MM.1S (cell line): ENCODE measurements around the gene TRIM38.

Source experiments
- DNase-seq: peaks from one replicate; pipeline ENCODE4 v3.0.0-alpha.2; 2015
- H2AFZ ChIP-seq: fragments of 300-600 bp; sonication (generic); 2 replicates; pipeline ENCODE4 v1.6.0; 2016; ENCODE audit warnings: antibody characterized with exemption, low read length
- H3F3A ChIP-seq: fragments of 300-600 bp; sonication (generic); 2 replicates; pipeline ENCODE4 v1.6.1; 2016; ENCODE audit warnings: mild to moderate bottlenecking, antibody characterized with exemption, low read length, moderate library complexity, mixed read lengths; ENCODE audit not compliant: insufficient read depth
- H3K27ac ChIP-seq: fragments of 300-600 bp; sonication (generic); 2 replicates; pipeline ENCODE4 v1.5.1; 2016; ENCODE audit warnings: mild to moderate bottlenecking, low read length
- H3K27me3 ChIP-seq: fragments of 300-600 bp; sonication (generic); replicated peaks from 2 replicates; pipeline ENCODE4 v1.6.0; 2016; ENCODE audit warnings: low read length; ENCODE audit not compliant: insufficient read depth
- H3K36me3 ChIP-seq: fragments of 300-600 bp; sonication (generic); replicated peaks from 2 replicates; pipeline ENCODE4 v1.6.1; 2016; ENCODE audit warnings: mild to moderate bottlenecking, low read length, mixed read lengths; ENCODE audit not compliant: insufficient read depth
- H3K4me1 ChIP-seq: fragments of 300-600 bp; sonication (generic); 2 replicates; pipeline ENCODE4 v1.6.1; 2016; ENCODE audit warnings: low read length, mixed read lengths
- H3K4me2 ChIP-seq: fragments of 300-600 bp; sonication (generic); 2 replicates; pipeline ENCODE4 v1.6.0; 2016; ENCODE audit warnings: low read depth, low read length
- H3K4me3 ChIP-seq: fragments of 300-600 bp; sonication (generic); 2 replicates; pipeline ENCODE4 v1.5.1; 2016; ENCODE audit warnings: low read length, mixed read lengths
- H3K79me2 ChIP-seq: fragments of 300-600 bp; sonication (generic); 2 replicates; pipeline ENCODE4 v1.6.1; 2016; ENCODE audit warnings: mixed run types, low read length, mixed read lengths
- H3K9ac ChIP-seq: fragments of 300-600 bp; sonication (generic); 2 replicates; pipeline ENCODE4 v1.6.1; 2016; ENCODE audit warnings: low read length, mixed read lengths
- H3K9me2 ChIP-seq: fragments of 300-600 bp; sonication (generic); replicated peaks from 2 replicates; pipeline ENCODE4 v1.6.1; 2016; ENCODE audit warnings: mild to moderate bottlenecking, low read length, mixed read lengths; ENCODE audit not compliant: insufficient read depth
- H3K9me3 ChIP-seq: fragments of 300-600 bp; sonication (generic); replicated peaks from 2 replicates; pipeline ENCODE4 v1.6.1; 2016; ENCODE audit warnings: mild to moderate bottlenecking, low read length, mixed read lengths; ENCODE audit not compliant: insufficient read depth
- H4K20me1 ChIP-seq: fragments of 300-600 bp; sonication (generic); 2 replicates; pipeline ENCODE4 v1.6.1; 2016; ENCODE audit warnings: mild to moderate bottlenecking, low read length, moderate library complexity, mixed read lengths; ENCODE audit not compliant: insufficient read depth
- EZH2 ChIP-seq: fragments of 300-600 bp; sonication (generic); optimal IDR thresholded peaks from 2 replicates; pipeline ENCODE3; 2017; ENCODE audit warnings: low read depth, mild to moderate bottlenecking, antibody characterized with exemption, low read length, mixed read lengths
- EZH2phosphoT487 ChIP-seq: fragments of 300-600 bp; sonication (generic); IDR thresholded peaks from 2 replicates; pipeline ENCODE4 v1.6.1; 2018; ENCODE audit warnings: antibody characterized with exemption, low read length
- TF ChIP-seq, protein P1 (sequence below): fragments of 300-600 bp; sonication (generic); IDR thresholded peaks from 2 replicates; pipeline ENCODE4 v1.5.1; 2016; ENCODE audit warnings: antibody characterized with exemption, low read length, mixed read lengths

The TRIM38 gene, protein sequence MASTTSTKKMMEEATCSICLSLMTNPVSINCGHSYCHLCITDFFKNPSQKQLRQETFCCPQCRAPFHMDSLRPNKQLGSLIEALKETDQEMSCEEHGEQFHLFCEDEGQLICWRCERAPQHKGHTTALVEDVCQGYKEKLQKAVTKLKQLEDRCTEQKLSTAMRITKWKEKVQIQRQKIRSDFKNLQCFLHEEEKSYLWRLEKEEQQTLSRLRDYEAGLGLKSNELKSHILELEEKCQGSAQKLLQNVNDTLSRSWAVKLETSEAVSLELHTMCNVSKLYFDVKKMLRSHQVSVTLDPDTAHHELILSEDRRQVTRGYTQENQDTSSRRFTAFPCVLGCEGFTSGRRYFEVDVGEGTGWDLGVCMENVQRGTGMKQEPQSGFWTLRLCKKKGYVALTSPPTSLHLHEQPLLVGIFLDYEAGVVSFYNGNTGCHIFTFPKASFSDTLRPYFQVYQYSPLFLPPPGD

DNA sequence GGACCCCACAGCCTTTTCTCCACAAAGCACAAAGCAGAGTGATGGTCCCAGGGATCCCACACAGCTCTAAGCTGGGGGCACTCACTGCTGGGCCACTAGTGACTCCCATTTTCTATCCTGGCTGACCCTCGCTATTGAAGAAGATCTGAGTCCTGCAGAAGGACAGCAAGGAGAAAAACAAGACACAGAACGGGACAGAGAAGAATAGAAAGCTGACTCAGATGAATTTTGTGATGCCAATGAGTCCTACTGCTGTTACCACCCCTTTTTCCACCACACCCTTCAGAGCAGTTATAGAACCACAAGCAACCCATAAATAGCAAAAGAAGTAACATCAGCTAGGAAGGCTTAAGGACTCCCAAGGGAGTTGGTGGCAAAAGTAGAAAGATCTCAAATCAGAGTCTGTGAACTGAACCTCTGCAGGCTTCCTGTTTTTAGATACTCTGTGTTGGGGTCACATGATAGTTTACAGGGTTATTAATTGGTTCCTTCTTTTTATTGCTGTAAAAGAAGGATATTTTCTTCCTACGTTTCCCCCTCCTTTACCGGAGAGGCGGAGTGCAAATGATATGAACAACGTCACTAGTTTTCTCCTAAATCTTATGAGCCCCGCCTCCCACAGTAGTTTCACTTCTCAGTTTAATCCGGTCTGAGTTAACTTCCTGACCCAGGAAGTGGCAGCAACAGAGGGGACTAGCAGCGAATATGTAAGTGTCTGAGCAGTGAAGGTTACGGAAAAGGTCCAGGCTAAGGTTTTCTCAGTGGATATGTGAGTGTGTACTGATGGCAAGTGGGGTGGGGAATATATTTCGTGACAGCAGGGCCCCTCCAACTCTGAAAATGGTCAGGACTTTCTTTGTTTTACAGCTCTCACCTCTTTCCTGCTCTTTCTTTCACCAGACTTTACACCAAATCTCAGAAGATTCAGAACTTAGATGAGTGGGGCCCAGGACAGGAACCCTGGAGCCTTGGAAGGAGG lies at the start of gene TRIM38:
TSS of gene TRIM38 (plus strand) at position 654 of the 979 bp plus-strand sequence. CDS start 3,721 bp downstream, outside the sequence.
- H3F3A ChIP-seq: peaks cover 23% of the 10 kb centered on the region
- peak within 1 kb of the TSS; percentile 73 for H3K4me3 ChIP-seq
- H3K79me2 ChIP-seq: peaks cover 11% of the 10 kb centered on the region
- no peaks in the 10 kb centered on the region for H3K27me3 ChIP-seq
- no peaks in the 10 kb centered on the region for H3K9me3 ChIP-seq
- H3K4me2 ChIP-seq: peak within 1 kb of the TSS; percentile 100
- TF ChIP-seq EZH2phosphoT487 (no peak), EZH2 (no peak)
- TF ChIP-seq, protein P1, sequence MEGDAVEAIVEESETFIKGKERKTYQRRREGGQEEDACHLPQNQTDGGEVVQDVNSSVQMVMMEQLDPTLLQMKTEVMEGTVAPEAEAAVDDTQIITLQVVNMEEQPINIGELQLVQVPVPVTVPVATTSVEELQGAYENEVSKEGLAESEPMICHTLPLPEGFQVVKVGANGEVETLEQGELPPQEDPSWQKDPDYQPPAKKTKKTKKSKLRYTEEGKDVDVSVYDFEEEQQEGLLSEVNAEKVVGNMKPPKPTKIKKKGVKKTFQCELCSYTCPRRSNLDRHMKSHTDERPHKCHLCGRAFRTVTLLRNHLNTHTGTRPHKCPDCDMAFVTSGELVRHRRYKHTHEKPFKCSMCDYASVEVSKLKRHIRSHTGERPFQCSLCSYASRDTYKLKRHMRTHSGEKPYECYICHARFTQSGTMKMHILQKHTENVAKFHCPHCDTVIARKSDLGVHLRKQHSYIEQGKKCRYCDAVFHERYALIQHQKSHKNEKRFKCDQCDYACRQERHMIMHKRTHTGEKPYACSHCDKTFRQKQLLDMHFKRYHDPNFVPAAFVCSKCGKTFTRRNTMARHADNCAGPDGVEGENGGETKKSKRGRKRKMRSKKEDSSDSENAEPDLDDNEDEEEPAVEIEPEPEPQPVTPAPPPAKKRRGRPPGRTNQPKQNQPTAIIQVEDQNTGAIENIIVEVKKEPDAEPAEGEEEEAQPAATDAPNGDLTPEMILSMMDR: no peak
- H3K4me1 ChIP-seq: peaks cover 31% of the 10 kb centered on the region
- DNase-seq: peak; percentile 87
- peak within 1 kb of the TSS; percentile 69 for H3K9ac ChIP-seq
- H3K9me2 ChIP-seq: no peaks in the 10 kb centered on the region
- no peaks in the 10 kb centered on the region for H4K20me1 ChIP-seq
- H3K36me3 ChIP-seq: no peaks in the 10 kb centered on the region
- H2AFZ ChIP-seq: peak within 1 kb of the TSS; percentile 87
- H3K27ac ChIP-seq: peak within 1 kb of the TSS; percentile 82

DNA sequence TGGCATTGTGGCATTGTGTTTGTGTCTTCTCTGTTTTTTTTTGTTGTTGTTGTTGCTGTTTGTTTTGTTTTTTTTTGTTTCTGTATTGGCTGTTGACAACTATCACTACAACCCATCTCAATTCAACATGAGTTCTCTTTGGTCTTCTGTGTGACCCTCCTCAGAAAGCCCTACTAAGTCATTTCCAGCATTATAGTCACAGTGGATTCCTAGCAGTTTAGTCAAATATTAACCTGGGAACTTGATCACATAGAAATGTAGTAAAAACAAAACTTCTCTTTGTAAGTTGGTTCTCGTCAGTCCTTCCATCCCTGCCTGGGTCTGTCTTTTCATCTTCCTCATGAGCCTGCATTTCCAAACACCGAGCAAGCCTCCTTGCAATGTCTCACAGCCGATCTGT lies 48.9 kb upstream of the TRIM38 start:
- no peak for DNase-seq

DNA sequence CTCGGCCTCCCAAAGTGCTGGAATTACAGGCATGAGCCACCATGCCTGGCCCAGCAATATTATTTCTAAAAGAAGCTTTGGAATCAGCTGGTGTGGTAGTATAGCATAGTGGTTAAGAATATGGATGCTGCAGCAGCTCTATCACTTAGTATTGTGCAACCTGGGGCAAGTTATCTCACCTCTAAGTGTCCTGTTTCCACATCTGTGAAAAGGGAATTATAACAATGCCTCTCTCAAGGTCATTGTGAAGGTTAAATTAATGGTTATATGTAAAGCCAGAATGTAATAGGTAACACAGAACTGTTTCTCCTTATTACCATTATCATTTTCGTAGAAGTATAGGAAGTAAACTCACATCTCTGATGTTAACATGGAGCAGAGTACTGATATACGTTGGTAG lies 46.3 kb upstream of the TRIM38 start:
- no peaks in the 10 kb centered on the region for H3F3A ChIP-seq
- no peaks in the 10 kb centered on the region for H4K20me1 ChIP-seq

More for the DNA sequence above, 48.9 kb upstream of the TRIM38 start:
- H3K4me1 ChIP-seq: no peaks in the 10 kb centered on the region
- H3K36me3 ChIP-seq: no peaks in the 10 kb centered on the region
- no peaks in the 10 kb centered on the region for H4K20me1 ChIP-seq
- H3K27ac ChIP-seq: no peak overlapping the region
- no peak overlapping the region for H2AFZ ChIP-seq
- no peaks in the 10 kb centered on the region for H3K79me2 ChIP-seq
- H3K4me2 ChIP-seq: no peak overlapping the region
- H3K27me3 ChIP-seq: no peaks in the 10 kb centered on the region
- no peak overlapping the region for H3K4me3 ChIP-seq
- H3K9me2 ChIP-seq: no peaks in the 10 kb centered on the region
- H3K9me3 ChIP-seq: no peaks in the 10 kb centered on the region
- H3K9ac ChIP-seq: no peak overlapping the region
- TF ChIP-seq EZH2phosphoT487 (no peak), EZH2 (no peak)
- TF ChIP-seq, protein P1: no peak
- no peaks in the 10 kb centered on the region for H3F3A ChIP-seq

More for the DNA sequence above, 46.3 kb upstream of the TRIM38 start:
- H3K36me3 ChIP-seq: no peaks in the 10 kb centered on the region
- H3K9me3 ChIP-seq: no peaks in the 10 kb centered on the region
- H3K9ac ChIP-seq: no peak overlapping the region
- TF ChIP-seq EZH2: no peak
- no peak overlapping the region for H2AFZ ChIP-seq
- H3K4me1 ChIP-seq: no peaks in the 10 kb centered on the region
- no peaks in the 10 kb centered on the region for H3K9me2 ChIP-seq
- no peak overlapping the region for H3K27ac ChIP-seq
- no peak for DNase-seq
- H3K4me2 ChIP-seq: no peak overlapping the region
- no peaks in the 10 kb centered on the region for H3K79me2 ChIP-seq
- H3K4me3 ChIP-seq: no peak overlapping the region
- no peaks in the 10 kb centered on the region for H3K27me3 ChIP-seq
